ENCODE measurements around the gene HNRNPM.
A peak's percentile ranks its signal among the peaks of the same experiment; 100 is the strongest.
"Not testable (repeated sequence)": the region's sequence is repeated elsewhere in the genome, so short reads cannot be mapped to it uniquely, and the experiment has no call there.

The HNRNPM gene

GRCh38 chr19:8513036-8513686 lies 68.4 kb downstream of the HNRNPM start:
- DNase-seq = no peak

- peak; percentile 95 for DNase-seq
Observed at GRCh38 chr19:8513687-8514504, 69.1 kb downstream of the HNRNPM start, which contains the start of gene ZNF414. Gene ZNF414, minus strand, starts transcription at chr19:8514167. Its CDS starts 121 bp downstream, at chr19:8514046.

GRCh38 chr19:8514505-8515009 lies 69.8 kb downstream of the HNRNPM start:
- DNase-seq = not testable (repeated sequence)

- peak; percentile 25 for DNase-seq
Observed at GRCh38 chr19:8515317-8515716, 70.5 kb downstream of the HNRNPM start.

- peak; percentile 39 for DNase-seq
Observed at GRCh38 chr19:8517551-8518442, 73.0 kb downstream of the HNRNPM start.

GRCh38 chr19:8518536-8518935 lies 73.8 kb downstream of the HNRNPM start:
- DNase-seq = no peak

- DNase-seq = no peak
Observed at GRCh38 chr19:8519388-8519787, 74.6 kb downstream of the HNRNPM start.

GRCh38 chr19:8525401-8525684 lies 80.6 kb downstream of the HNRNPM start:
- DNase-seq = no peak

GRCh38 chr19:8526345-8527091 lies 81.7 kb downstream of the HNRNPM start:
- no peak for DNase-seq

GRCh38 chr19:8528500-8528899 lies 83.7 kb downstream of the HNRNPM start:
- DNase-seq = no peak

- no peak for DNase-seq
Observed at GRCh38 chr19:8529369-8530006, 84.7 kb downstream of the HNRNPM start.

- DNase-seq = no peak
Observed at GRCh38 chr19:8530061-8530679, 85.4 kb downstream of the HNRNPM start.

- no peak for DNase-seq
Observed at GRCh38 chr19:8531470-8531869, 86.7 kb downstream of the HNRNPM start.

GRCh38 chr19:8532225-8532624 lies 87.5 kb downstream of the HNRNPM start:
- DNase-seq = no peak

- DNase-seq = no peak
Observed at GRCh38 chr19:8536282-8536681, 91.5 kb downstream of the HNRNPM start.

- DNase-seq = no peak
Observed at GRCh38 chr19:8537099-8537498, 92.3 kb downstream of the HNRNPM start.

Measured in effector CD4-positive, alpha-beta T cell (primary cell).